Measurements from ENCODE around the gene ANKRD33B.

DNA sequence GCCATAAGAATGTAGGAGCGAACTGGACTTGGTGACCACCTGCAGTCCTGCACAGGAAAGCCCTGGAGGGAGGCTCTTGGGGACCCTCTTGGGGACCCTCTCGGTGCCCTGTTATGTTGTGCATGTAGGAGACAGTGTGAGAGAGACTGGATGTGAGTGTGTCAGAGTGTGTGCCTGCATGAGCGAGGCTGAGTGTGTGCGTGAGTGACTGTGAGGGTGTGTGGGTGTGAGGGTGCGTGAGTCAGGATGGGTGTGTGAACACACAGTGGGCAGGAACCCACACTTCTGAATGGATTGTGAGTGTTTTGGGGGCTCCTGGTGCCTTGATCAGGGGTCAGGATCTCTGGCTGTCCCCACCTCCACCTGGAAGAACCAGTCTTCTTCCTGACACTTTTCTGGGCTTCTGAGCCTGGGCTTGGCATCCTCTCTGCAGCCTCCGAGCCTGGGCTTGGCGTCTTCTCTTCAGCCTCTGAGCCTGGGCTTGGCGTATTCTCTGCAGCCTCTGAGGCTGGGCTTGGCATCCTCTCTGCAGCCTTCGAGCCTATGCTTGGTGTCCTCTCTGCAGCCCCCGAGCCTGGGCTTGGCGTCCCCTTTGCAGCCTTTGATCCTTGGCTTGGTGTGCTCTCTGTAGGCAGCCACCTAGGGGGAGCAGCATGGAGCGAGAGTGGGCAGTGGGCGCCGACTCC lies 25.6 kb upstream of the ANKRD33B start:
- no peak for TF ChIP-seq GATA2 (IDR thresholded peaks at IDR 0.05; ENCODE audit: low read depth, low read length)
- TF ChIP-seq GATA3 (IDR thresholded peaks at IDR 0.05; ENCODE audit: low read depth, low read length): no peak
